T-helper 1 cell treated with Interleukin-12 subunit alpha and Interleukin-12 subunit beta and Interleukin-4 antibody, amounts not matched to agents 30 ng/mL and 1 ng/mL, for 36 hours (primary cell): ENCODE results near the gene MT1F. TPM values are rescaled to one million over a fixed set of nuclear protein-coding genes. Genes with fewer than 3 reads are reported as not detected.

Experiments
- intact Hi-C: fragments of 100-400 bp; cut with micrococcal nuclease; formaldehyde crosslinking; loops from one replicate; pipeline ENCODE4 v1.15.1; 2024
- total RNA-seq: library from RNA; stranded (reverse); gene quantifications from 2 replicates; pipeline ENCODE4 v1.2.3, GENCODE V29; 2022

The MT1F gene
- total RNA-seq, 1 donor from 2014 or later = 25.2 TPM

- intact Hi-C loops = no loop called here
These were observed 31.4 kb downstream of the MT1F start for GRCh38 chr16:56689171-56689570.

- intact Hi-C loops = no loop called here
These were observed 32.8 kb downstream of the MT1F start for GRCh38 chr16:56690420-56691122.

GRCh38 chr16:56691885-56692284 lies 34.1 kb downstream of the MT1F start:
- intact Hi-C loops = no loop called here

- intact Hi-C loops = no loop called here
These were observed 37.5 kb downstream of the MT1F start for GRCh38 chr16:56695246-56695645.

- intact Hi-C loops = no loop called here
These were observed 39.8 kb downstream of the MT1F start for GRCh38 chr16:56697456-56698155.

DNA sequence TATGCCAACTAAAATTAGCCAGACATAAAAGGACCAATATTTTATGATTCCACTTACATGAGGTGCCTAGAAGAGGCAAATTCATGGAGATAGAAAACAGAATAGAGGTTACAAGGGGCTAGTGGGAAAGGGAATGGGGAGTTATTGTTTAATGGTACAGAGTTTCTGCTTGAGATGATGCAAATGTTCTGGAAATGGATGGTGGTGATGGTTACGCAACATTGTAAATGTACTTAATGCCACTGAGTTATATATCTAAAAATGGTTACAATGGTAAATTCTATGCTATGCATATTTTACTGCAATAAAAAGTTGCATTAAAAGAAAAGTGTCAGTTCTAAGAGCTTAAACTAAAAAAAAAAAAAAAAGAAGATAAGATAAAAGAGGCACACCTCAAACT lies 42.4 kb downstream of the MT1F start:
- intact Hi-C loops = loop anchor here (5.0 to 10.0 kb wide), 4 partner anchors 328 to 1235 kb away; no protein-coding TSS in a partner anchor

DNA sequence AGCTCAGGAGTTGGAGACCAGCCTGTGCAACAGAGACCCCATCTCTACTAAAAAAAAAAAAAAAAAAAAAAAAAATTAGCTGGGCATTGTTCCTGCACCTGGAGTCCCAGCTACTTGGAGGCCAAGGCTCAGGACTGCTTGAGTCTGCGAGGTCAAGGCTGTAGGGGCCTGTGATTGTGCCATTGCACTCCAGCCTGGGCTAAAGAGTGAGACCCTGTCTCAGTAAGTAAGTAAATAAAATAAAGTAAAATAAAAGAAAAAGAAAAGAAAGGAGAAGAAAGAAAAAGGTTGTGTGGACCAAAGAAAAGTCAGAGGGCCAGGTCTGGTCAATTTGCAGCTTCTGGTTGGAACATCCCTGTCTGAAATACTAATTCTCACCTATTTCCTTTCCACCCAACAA lies 42.9 kb downstream of the MT1F start:
- intact Hi-C loops = loop anchor here (5.0 to 10.0 kb wide), 4 partner anchors 328 to 1236 kb away; no protein-coding TSS in a partner anchor

DNA sequence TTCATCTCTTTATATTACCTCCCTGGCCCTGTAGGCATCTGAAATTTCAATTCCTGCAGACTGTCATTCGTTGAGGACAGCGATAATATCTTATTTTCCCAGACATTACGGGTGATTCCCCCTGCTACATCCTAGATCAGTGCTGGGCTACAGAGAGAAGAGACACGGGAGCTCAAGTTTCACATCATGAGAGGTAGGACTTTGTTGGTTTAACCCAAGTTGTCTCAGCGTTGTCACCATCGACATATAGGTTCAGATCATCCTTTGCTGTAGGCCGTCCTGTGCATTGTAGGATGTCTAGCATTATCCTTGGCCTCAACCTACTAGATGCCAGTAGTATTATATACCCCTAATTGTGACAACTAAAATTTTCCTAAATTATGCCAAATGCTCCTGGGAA lies 43.8 kb downstream of the MT1F start:
- intact Hi-C loops = loop anchor here (5.0 to 10.0 kb wide), 4 partner anchors 329 to 1237 kb away; no protein-coding TSS in a partner anchor

DNA sequence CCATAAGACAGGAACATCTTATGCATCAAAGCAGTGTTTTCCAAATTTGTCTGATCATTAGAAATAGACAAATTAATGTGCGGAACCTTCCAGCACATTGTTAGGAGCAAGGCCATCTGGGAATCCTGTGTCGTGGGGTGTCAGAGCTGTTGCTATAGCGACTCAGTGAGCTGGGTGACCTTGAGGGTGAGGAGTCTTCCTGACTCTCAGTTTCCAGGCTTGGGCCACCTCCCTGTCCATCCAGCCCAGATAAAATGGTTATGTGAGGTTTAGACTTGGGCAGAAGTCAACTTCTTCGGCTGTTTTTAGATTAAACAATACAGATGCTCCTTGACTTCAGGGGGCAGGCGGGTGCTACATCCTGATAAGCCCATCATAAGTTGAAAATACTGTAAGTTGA lies 45.1 kb downstream of the MT1F start:
- intact Hi-C loops = loop anchor here (1.0 to 10.0 kb wide), 18 partner anchors 21 to 1238 kb away; partner anchors contain the start of genes AMFR, MT1E, MT1F and MT1X

Other genes starting within 250 kb of the MT1F start
- gene AMFR, start 232.4 kb upstream of the MT1F start, total RNA-seq = 50.3 and 51.1 TPM in 2 replicates
- 190 and 193 TPM in 2 replicates for gene NUDT21, start 206.6 kb upstream of the MT1F start, total RNA-seq
- 52.5 and 57.2 TPM in 2 replicates for gene OGFOD1, start 206.4 kb upstream of the MT1F start, total RNA-seq
- gene BBS2, start 137.9 kb upstream of the MT1F start, total RNA-seq = 12.1 and 15.9 TPM in 2 replicates
- not detected in 2 replicates for gene MT4, start 92.9 kb upstream of the MT1F start, total RNA-seq
- gene MT3, start 68.4 kb upstream of the MT1F start, total RNA-seq = 2.5 and 5.0 TPM in 2 replicates
- 314 and 350 TPM in 2 replicates for gene MT2A, start 49.4 kb upstream of the MT1F start, total RNA-seq
- 152 and 159 TPM in 2 replicates for gene MT1E, start 32.2 kb upstream of the MT1F start, total RNA-seq
- gene MT1M, start 25.3 kb upstream of the MT1F start, total RNA-seq = not detected in 2 replicates
- 1.0 TPM in 1 of 2 replicates, not detected in the other for gene MT1A, start 19.3 kb upstream of the MT1F start, total RNA-seq
- not detected in 2 replicates for gene MT1B, start 6.1 kb upstream of the MT1F start, total RNA-seq
- gene MT1G, start 10.1 kb downstream of the MT1F start, total RNA-seq = 24.1 and 28.8 TPM in 2 replicates
- 2.8 and 4.9 TPM in 2 replicates for gene MT1H, start 11.9 kb downstream of the MT1F start, total RNA-seq
- 69.0 and 74.7 TPM in 2 replicates for gene MT1X, start 24.5 kb downstream of the MT1F start, total RNA-seq
- gene NUP93, start 72.2 kb downstream of the MT1F start, total RNA-seq = 102 and 107 TPM in 2 replicates
- gene SLC12A3, start 207.2 kb downstream of the MT1F start, total RNA-seq = not detected in 2 replicates